ENCODE measurements around the gene NAP1L1.

DNA sequence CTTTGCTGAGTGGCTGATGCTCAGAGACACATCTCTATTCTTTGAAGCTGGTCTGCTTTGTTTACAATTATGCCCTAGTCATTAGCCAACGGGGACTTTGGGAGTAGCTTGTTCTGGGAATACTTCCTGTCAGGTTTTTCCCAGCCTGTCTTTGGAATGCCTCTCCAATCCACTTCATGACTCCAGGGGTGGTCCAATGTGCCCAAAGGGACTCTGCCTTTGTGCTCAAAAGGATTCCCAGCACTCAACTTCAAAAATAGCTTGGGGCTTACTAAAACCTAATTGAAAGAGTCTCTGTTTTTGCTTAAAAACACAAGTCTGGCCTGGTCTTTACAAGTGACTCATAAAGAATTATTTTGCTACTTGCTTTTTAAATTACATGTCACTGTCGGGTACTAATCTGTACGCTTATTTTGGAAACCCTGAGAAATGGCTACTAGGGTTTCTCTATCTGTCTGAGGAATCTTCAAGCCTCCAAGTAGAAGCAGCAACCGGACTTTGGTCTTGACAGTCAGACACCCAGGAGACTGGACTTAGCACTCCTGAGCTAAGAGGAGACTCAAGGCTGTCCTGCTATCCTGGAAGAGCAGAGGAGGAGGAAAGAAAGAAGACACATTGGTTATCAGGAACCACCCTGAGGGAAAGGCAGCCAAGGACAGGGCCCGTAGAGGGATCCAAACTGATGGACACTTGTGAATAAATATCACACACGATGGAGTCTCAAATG lies 73.6 kb downstream of the NAP1L1 start:
- TF ChIP-seq POLR2AphosphoS5 (IDR thresholded peaks at IDR 0.05; ENCODE audit: low read depth, low read length) (no peak), POLR2A (IDR thresholded peaks at IDR 0.05; ENCODE audit: low read depth, low read length) (no peak), SPI1 (IDR thresholded peaks at IDR 0.05; ENCODE audit: low read depth, low read length) (no peak), PAX5 (IDR thresholded peaks at IDR 0.05; ENCODE audit: insufficient read depth, low read length, severe bottlenecking) (no peak), TAF1 (IDR thresholded peaks at IDR 0.05; ENCODE audit: low read depth, low read length) (no peak)

Measured in GM12891 (cell line).